Activated naive CD4-positive, alpha-beta T cell treated with anti-CD3 and anti-CD28 coated beads, Interleukin-2, amount 50 U/mL, for 24 hours (primary cell): ENCODE results near the gene SBF2.
"Not testable (repeated sequence)": the region's sequence is repeated elsewhere in the genome, so short reads cannot be mapped to it uniquely, and the experiment has no call there.

Experiments
- H3K27ac Mint-ChIP-seq: one replicate; pipeline ENCODE4 v1.8.0; 2021; ENCODE audit warnings: mild to moderate bottlenecking, mixed read lengths
- H3K27me3 Mint-ChIP-seq: one replicate; pipeline ENCODE4 v1.8.0; 2021; ENCODE audit warnings: mixed read lengths
- H3K36me3 Mint-ChIP-seq: one replicate; pipeline ENCODE4 v1.8.0; 2021; ENCODE audit warnings: mixed read lengths
- H3K4me1 Mint-ChIP-seq: one replicate; pipeline ENCODE4 v1.8.0; 2021; ENCODE audit warnings: mixed read lengths
- H3K4me3 Mint-ChIP-seq: one replicate; pipeline ENCODE4 v1.8.0; 2021; ENCODE audit warnings: mild to moderate bottlenecking, mixed read lengths
- H3K9me3 Mint-ChIP-seq: one replicate; pipeline ENCODE4 v1.8.0; 2021; ENCODE audit warnings: mixed read lengths

Gene SBF2

GRCh38 chr11:10029386-10030121 lies 264.5 kb downstream of the SBF2 start:
- Mint-ChIP-seq H3K4me1 (no peaks in the 10 kb centered on the region), H3K36me3 (peaks cover 10% of the 10 kb centered on the region), H3K9me3 (no peaks in the 10 kb centered on the region), H3K27ac (no peak overlapping the region), H3K4me3 (no peak overlapping the region), H3K27me3 (no peaks in the 10 kb centered on the region)

DNA sequence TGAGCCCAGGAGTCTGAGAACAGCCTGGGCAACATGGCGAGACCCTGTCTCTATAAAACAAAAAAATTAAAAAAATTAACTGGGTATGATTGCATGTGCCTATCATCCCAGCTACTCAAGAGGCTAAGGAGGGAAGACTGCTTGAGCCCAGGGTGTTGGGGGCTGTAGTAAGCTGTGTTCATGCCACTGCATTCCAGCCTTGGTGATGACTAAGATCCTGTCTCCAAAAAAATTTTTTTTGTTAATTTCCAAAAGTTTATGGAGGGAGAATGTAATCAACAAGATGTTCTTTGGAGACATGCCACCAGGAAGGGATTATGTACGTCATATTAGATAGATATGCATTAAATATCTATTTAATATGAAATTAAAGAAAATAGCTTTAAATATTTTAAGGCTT lies 267.5 kb downstream of the SBF2 start:
- H3K4me1 Mint-ChIP-seq: peaks cover 10% of the 10 kb centered on the region
- H3K9me3 Mint-ChIP-seq: no peaks in the 10 kb centered on the region
- peaks cover 12% of the 10 kb centered on the region for H3K36me3 Mint-ChIP-seq
- no peak overlapping the region for H3K27ac Mint-ChIP-seq
- H3K27me3 Mint-ChIP-seq: no peaks in the 10 kb centered on the region
- no peak overlapping the region for H3K4me3 Mint-ChIP-seq

- H3K9me3 Mint-ChIP-seq: no peaks in the 10 kb centered on the region
- no peak overlapping the region for H3K27ac Mint-ChIP-seq
- H3K36me3 Mint-ChIP-seq: peaks cover 13% of the 10 kb centered on the region
- no peaks in the 10 kb centered on the region for H3K27me3 Mint-ChIP-seq
- no peak overlapping the region for H3K4me3 Mint-ChIP-seq
- peaks cover 24% of the 10 kb centered on the region for H3K4me1 Mint-ChIP-seq
Measured at GRCh38 chr11:10023212-10023611, 270.8 kb downstream of the SBF2 start.

GRCh38 chr11:10022764-10023163 lies 271.3 kb downstream of the SBF2 start:
- Mint-ChIP-seq H3K27me3 (no peaks in the 10 kb centered on the region), H3K36me3 (peaks cover 15% of the 10 kb centered on the region), H3K4me1 (peaks cover 24% of the 10 kb centered on the region), H3K4me3 (no peak overlapping the region), H3K27ac (no peak overlapping the region), H3K9me3 (no peaks in the 10 kb centered on the region)

GRCh38 chr11:10021563-10021962 lies 272.5 kb downstream of the SBF2 start:
- no peak overlapping the region for H3K27ac Mint-ChIP-seq
- H3K4me3 Mint-ChIP-seq: no peak overlapping the region
- H3K27me3 Mint-ChIP-seq: no peaks in the 10 kb centered on the region
- peaks cover 15% of the 10 kb centered on the region for H3K36me3 Mint-ChIP-seq
- no peaks in the 10 kb centered on the region for H3K9me3 Mint-ChIP-seq
- peaks cover 24% of the 10 kb centered on the region for H3K4me1 Mint-ChIP-seq

- Mint-ChIP-seq H3K27ac (no peak overlapping the region), H3K36me3 (peaks cover 15% of the 10 kb centered on the region), H3K4me3 (no peak overlapping the region), H3K9me3 (no peaks in the 10 kb centered on the region), H3K27me3 (no peaks in the 10 kb centered on the region), H3K4me1 (peaks cover 24% of the 10 kb centered on the region)
Measured at GRCh38 chr11:10019906-10020682, 273.9 kb downstream of the SBF2 start.

DNA sequence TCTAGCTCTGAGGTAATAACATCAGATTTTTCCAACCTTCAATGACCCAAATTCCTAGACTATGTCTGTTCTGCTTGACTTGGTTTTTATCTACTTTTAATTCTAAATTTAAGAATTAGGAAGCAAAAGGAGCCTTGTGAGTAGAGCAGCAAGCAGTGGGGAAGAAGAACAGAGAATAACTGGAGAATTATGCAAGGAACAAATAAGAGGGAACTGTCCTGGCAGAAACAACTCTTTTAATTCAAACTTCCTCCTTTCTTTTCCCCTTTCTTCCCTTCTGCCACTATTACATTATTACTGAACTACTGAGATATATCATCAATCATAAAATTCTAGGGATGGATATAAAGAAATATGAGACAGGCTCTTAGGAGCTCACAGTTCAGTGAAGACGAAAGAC lies 276.1 kb downstream of the SBF2 start:
- H3K27me3 Mint-ChIP-seq: no peaks in the 10 kb centered on the region
- H3K9me3 Mint-ChIP-seq: peaks cover 8% of the 10 kb centered on the region
- H3K4me1 Mint-ChIP-seq: peaks cover 24% of the 10 kb centered on the region
- no peak overlapping the region for H3K27ac Mint-ChIP-seq
- no peak overlapping the region for H3K4me3 Mint-ChIP-seq
- H3K36me3 Mint-ChIP-seq: peaks cover 20% of the 10 kb centered on the region

- no peak overlapping the region for H3K4me3 Mint-ChIP-seq
- no peaks in the 10 kb centered on the region for H3K27me3 Mint-ChIP-seq
- peaks cover 20% of the 10 kb centered on the region for H3K4me1 Mint-ChIP-seq
- peaks cover 21% of the 10 kb centered on the region for H3K36me3 Mint-ChIP-seq
- H3K27ac Mint-ChIP-seq: no peak overlapping the region
- H3K9me3 Mint-ChIP-seq: peaks cover 8% of the 10 kb centered on the region
Measured at GRCh38 chr11:10017050-10017449, 277.0 kb downstream of the SBF2 start.

DNA sequence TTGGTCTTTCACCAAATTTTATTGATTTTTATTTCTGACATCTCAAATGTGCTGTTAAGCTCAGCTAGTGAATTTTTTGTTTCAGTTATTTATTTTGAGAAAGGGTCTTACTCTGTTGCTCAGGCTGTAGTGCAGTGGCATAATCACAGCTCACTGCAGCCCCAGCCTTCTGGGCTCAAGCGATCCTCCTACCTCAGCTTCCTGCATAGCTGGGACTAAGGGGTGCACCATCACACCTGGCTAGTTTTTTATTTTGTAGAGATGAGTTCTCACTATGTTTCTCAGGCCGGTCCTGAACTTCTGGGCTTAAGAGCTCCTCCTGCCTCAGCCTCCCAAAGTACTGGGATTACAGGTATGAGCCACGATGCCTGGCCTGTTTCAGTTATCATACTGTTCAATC lies 282.0 kb downstream of the SBF2 start:
- H3K27ac Mint-ChIP-seq: no peak overlapping the region
- H3K4me1 Mint-ChIP-seq: no peaks in the 10 kb centered on the region
- H3K27me3 Mint-ChIP-seq: no peaks in the 10 kb centered on the region
- peaks cover 26% of the 10 kb centered on the region for H3K36me3 Mint-ChIP-seq
- no peak overlapping the region for H3K4me3 Mint-ChIP-seq
- H3K9me3 Mint-ChIP-seq: peaks cover 16% of the 10 kb centered on the region

- no peak overlapping the region for H3K27ac Mint-ChIP-seq
- peaks cover 8% of the 10 kb centered on the region for H3K9me3 Mint-ChIP-seq
- no peak overlapping the region for H3K4me3 Mint-ChIP-seq
- H3K36me3 Mint-ChIP-seq: peaks cover 14% of the 10 kb centered on the region
- no peaks in the 10 kb centered on the region for H3K4me1 Mint-ChIP-seq
- H3K27me3 Mint-ChIP-seq: no peaks in the 10 kb centered on the region
Measured at GRCh38 chr11:10005955-10006525, 288.0 kb downstream of the SBF2 start.

- H3K4me1 Mint-ChIP-seq: no peaks in the 10 kb centered on the region
- no peak overlapping the region for H3K27ac Mint-ChIP-seq
- no peaks in the 10 kb centered on the region for H3K27me3 Mint-ChIP-seq
- H3K4me3 Mint-ChIP-seq: no peak overlapping the region
- H3K36me3 Mint-ChIP-seq: peaks cover 2% of the 10 kb centered on the region
- no peaks in the 10 kb centered on the region for H3K9me3 Mint-ChIP-seq
Measured at GRCh38 chr11:10004526-10005113, 289.4 kb downstream of the SBF2 start.

DNA sequence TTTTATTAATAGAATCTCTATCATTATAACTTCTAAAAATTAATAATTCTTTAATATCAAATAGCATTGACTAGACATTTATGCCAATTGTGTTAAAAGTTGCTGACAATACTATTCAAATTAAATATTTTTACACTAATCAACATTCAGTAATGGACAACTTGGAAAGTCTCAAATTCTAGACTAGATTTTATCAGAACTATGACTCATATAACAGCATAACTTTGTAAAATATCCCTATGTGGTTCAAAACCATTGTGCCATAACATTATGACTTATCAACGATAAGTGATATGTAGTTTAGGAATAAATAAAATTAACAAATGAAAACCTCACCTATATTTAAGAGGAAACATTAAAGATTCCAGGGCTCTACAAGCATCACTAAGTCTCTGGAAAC lies 291.8 kb downstream of the SBF2 start:
- H3K27ac Mint-ChIP-seq: no peak overlapping the region
- no peaks in the 10 kb centered on the region for H3K4me1 Mint-ChIP-seq
- no peaks in the 10 kb centered on the region for H3K9me3 Mint-ChIP-seq
- H3K4me3 Mint-ChIP-seq: no peak overlapping the region
- no peaks in the 10 kb centered on the region for H3K27me3 Mint-ChIP-seq
- peaks cover 8% of the 10 kb centered on the region for H3K36me3 Mint-ChIP-seq

DNA sequence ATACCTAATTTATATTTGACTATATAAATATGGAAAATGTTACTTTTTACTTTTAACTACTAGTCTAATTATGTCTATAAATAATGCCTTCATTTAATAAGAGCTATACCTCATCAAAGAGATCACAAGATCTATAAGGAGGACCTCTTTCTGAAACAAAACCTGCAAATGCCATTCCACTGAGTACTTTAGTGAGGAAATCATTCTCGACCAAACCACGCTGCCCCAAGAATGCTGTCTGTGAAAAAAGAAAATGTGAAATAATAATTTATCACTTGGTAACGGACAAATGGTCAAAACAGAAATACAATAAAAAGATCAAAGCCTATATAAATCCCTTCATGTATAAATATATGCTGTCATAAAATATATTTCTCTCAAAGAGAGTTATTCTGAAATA lies 301.7 kb downstream of the SBF2 start:
- Mint-ChIP-seq H3K4me1 (no peaks in the 10 kb centered on the region), H3K4me3 (no peak overlapping the region), H3K36me3 (peaks cover 16% of the 10 kb centered on the region), H3K27me3 (no peaks in the 10 kb centered on the region), H3K27ac (no peak overlapping the region), H3K9me3 (no peaks in the 10 kb centered on the region)

GRCh38 chr11:9990221-9990973 lies 303.6 kb downstream of the SBF2 start:
- Mint-ChIP-seq H3K27me3 (no peaks in the 10 kb centered on the region), H3K4me3 (no peak overlapping the region), H3K9me3 (no peaks in the 10 kb centered on the region), H3K36me3 (peaks cover 20% of the 10 kb centered on the region), H3K4me1 (peaks cover 7% of the 10 kb centered on the region), H3K27ac (no peak overlapping the region)

DNA sequence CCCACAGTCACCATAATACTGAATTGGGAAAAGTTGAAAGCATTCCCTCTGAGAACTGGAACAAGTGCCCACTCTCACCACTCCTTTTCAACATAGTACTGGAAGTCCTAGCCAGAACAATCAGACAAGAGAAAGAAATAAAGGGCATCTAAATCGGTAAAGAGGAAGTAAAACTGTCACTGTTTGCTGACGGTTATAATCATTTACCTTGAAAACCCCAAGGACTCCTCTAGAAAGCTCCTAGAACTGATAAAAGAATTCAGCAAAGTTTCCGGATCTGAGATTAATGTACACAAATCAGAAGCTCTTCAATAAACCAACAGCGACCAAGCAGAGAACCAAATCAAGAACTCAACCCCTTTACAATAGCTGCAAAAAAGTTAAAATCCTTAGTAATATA lies 306.7 kb downstream of the SBF2 start:
- H3K27ac Mint-ChIP-seq, H3K4me3 Mint-ChIP-seq, H3K27me3 Mint-ChIP-seq, H3K4me1 Mint-ChIP-seq, H3K9me3 Mint-ChIP-seq: not testable (repeated sequence)
- peaks cover 29% of the 10 kb centered on the region for H3K36me3 Mint-ChIP-seq
